Activated CD4-positive, alpha-beta T cell treated with anti-CD3 and anti-CD28 coated beads, Interleukin-2, amount 10 ng/mL, durations not matched to agents 24 days and 14 days (primary cell): ENCODE measurements around the gene ADAT3. TPM values are rescaled to one million over a fixed set of nuclear protein-coding genes. Genes with fewer than 3 reads are reported as not detected.
"Not testable (repeated sequence)": the region's sequence is repeated elsewhere in the genome, so short reads cannot be mapped to it uniquely, and the experiment has no call there.

Source experiments
- DNase-seq: peaks from one replicate; pipeline ENCODE4 v3.0.0; 2022
- H3K27ac Mint-ChIP-seq: one replicate; pipeline ENCODE4 v1.8.0; 2022; ENCODE audit warnings: mild to moderate bottlenecking, mixed read lengths
- H3K27me3 Mint-ChIP-seq: one replicate; pipeline ENCODE4 v1.8.0; 2022; ENCODE audit warnings: mixed read lengths
- H3K36me3 Mint-ChIP-seq: one replicate; pipeline ENCODE4 v1.8.0; 2022; ENCODE audit warnings: low read depth, mild to moderate bottlenecking, mixed read lengths
- H3K4me1 Mint-ChIP-seq: one replicate; pipeline ENCODE4 v1.8.0; 2021; ENCODE audit warnings: mixed read lengths
- H3K4me3 Mint-ChIP-seq: one replicate; pipeline ENCODE4 v1.8.0; 2022; ENCODE audit warnings: mild to moderate bottlenecking, moderate library complexity, mixed read lengths
- H3K9me3 Mint-ChIP-seq: one replicate; pipeline ENCODE4 v1.8.0; 2021; ENCODE audit warnings: mixed read lengths
- intact Hi-C: fragments of 100-400 bp; cut with micrococcal nuclease; formaldehyde crosslinking; loops from one replicate; pipeline ENCODE4 v1.15.1; 2023
- total RNA-seq: library from RNA; stranded (reverse); gene quantifications from 2 replicates; pipeline ENCODE4 v1.2.3, GENCODE V29; 2022

The ADAT3 gene
- total RNA-seq, 1 donor from 2014 or later, result 10.6 TPM

DNA sequence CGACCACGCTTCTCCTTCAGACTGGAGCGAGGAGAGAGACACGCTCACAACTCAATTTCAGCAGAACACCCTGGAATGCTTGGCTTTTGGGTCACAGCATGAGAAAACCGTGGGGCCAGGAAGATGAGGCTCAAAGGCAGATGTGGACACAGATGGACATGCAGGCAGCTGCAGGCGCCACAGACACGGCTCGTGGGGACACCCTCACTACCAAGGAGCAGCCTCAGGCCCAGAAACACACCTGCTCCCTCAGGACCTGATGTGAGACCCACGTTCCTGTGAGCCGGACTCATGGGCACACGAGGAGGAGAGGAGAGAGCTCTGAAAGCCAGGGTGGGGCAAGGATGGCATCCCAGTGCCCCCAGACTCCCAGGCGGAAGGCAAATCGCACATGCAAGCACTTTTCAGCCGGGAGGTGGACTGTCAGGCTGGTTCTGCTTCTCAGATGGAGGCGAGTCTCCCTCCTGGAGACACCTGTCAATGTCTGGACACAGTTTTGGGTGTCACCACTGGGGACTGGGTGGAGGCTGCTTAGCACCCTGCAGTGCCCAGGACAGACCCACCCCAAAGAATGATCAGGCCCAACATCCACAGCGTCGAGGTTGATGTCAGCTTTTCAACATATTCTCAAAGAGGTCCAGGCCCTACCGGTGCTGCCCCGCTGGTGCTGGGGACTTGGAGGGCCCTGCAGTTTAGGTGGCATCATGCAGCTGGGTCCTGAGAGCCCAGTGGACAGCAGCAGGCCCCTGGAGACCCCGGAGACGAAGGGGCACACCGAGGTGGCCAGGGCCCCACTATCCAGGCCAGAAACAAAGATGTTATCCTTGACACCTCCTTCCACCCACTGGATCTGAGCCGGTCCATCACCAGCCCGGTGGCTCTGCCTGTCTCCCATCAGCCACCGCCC is 22.2 kb upstream of the ADAT3 start:
- H3K4me3 Mint-ChIP-seq, result peak overlapping the region; percentile 93
- no peaks in the 10 kb centered on the region for H3K27me3 Mint-ChIP-seq
- no peak for DNase-seq
- H3K27ac Mint-ChIP-seq, result peak overlapping the region; percentile 96
- intact Hi-C loops, result loop anchor here (1.0 kb wide), 1 partner anchor 14 kb away; no protein-coding TSS in a partner anchor
- no peaks in the 10 kb centered on the region for H3K9me3 Mint-ChIP-seq
- peaks cover 18% of the 10 kb centered on the region for H3K36me3 Mint-ChIP-seq
- peaks cover 30% of the 10 kb centered on the region for H3K4me1 Mint-ChIP-seq

DNA sequence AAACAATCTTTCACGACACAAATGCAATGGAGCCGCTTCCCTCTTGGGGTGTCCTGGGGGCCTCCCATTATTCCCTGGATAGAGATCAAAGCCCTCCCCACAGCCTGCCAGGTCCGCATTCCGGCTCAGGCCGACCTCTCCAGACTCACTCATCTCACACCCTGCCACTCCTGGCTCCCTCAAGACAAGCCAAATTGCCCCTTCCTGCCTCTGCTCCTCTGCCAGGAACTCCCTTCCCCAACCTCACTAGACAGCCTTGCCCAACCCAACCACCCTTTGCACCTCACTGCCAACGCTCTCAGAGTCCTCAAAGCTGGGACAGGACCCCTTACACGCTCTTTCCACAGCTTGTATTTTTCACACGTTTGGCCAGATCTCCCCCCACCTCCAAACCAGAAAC is 21.4 kb upstream of the ADAT3 start:
- no peaks in the 10 kb centered on the region for H3K9me3 Mint-ChIP-seq
- no peaks in the 10 kb centered on the region for H3K27me3 Mint-ChIP-seq
- H3K4me3 Mint-ChIP-seq, result peak overlapping the region; percentile 93
- intact Hi-C loops, result no loop called here
- H3K4me1 Mint-ChIP-seq, result peaks cover 30% of the 10 kb centered on the region
- H3K27ac Mint-ChIP-seq, result peak overlapping the region; percentile 96
- peaks cover 18% of the 10 kb centered on the region for H3K36me3 Mint-ChIP-seq
- DNase-seq, result peak; percentile 76

DNA sequence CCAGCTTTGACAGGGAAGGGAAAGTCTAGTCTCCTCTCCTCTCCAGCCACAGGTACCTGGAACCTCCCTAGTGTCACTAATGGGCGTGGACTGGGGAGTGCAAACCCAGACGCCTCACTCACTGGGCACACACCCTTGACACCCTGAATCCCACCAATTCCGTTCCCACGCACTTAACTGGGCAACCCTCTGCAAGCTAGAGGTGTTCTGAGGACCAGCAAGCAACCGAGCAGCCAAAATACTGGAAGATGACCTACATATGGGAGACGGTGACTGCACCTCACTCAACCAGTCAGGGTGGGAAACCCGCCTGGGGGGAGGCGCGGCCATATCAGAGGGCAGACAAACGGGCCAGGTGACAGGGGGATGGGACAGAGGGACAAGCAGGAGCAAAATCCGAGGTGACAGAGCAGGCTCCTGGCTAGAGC is 20.9 kb upstream of the ADAT3 start:
- peak overlapping the region; percentile 93 for H3K4me3 Mint-ChIP-seq
- H3K9me3 Mint-ChIP-seq, result no peaks in the 10 kb centered on the region
- no peaks in the 10 kb centered on the region for H3K27me3 Mint-ChIP-seq
- peak overlapping the region; percentile 96 for H3K27ac Mint-ChIP-seq
- DNase-seq, result peak; percentile 81
- intact Hi-C loops, result no loop called here
- peaks cover 30% of the 10 kb centered on the region for H3K4me1 Mint-ChIP-seq
- H3K36me3 Mint-ChIP-seq, result peaks cover 18% of the 10 kb centered on the region

DNA sequence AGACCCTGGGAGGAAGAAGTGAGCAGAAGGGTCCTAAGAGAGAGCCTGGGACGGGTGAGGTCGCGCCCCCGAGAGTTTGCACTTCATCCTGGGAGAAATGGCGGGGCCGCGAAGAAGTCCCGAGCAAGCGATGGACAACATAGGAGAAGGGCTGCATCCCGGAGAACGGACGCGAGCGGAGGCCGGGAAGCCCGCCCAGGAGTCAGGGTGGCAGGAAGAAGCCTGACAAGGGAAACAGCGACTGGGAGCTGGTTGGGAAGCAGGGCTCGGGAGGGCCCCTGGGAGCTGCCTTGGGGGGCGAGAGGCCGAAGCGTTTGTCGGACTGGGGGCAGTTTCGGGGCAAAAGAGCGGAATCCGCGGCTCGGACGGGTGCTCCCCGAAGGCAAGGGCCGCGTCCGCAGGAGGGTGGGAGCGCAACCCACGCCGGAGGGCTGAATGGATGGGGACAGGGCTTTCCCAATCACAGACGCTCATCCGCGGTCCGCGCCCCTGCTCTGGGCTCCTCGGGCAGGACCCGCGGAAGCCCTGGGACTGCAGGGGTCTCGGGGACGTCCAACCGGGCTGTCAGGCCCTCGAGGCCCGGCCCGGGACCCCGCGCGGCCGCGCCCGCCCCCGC is 20.4 kb upstream of the ADAT3 start:
- H3K4me1 Mint-ChIP-seq, result peaks cover 30% of the 10 kb centered on the region
- H3K9me3 Mint-ChIP-seq, result no peaks in the 10 kb centered on the region
- peaks cover 18% of the 10 kb centered on the region for H3K36me3 Mint-ChIP-seq
- peak overlapping the region; percentile 96 for H3K27ac Mint-ChIP-seq
- DNase-seq, result peak; percentile 75
- H3K27me3 Mint-ChIP-seq, result no peaks in the 10 kb centered on the region
- H3K4me3 Mint-ChIP-seq, result peak overlapping the region; percentile 93
- intact Hi-C loops, result loop anchor here (1.0 kb wide), 3 partner anchors 9 to 21 kb away; partner anchors contain the start of genes ADAT3 and SCAMP4

DNA sequence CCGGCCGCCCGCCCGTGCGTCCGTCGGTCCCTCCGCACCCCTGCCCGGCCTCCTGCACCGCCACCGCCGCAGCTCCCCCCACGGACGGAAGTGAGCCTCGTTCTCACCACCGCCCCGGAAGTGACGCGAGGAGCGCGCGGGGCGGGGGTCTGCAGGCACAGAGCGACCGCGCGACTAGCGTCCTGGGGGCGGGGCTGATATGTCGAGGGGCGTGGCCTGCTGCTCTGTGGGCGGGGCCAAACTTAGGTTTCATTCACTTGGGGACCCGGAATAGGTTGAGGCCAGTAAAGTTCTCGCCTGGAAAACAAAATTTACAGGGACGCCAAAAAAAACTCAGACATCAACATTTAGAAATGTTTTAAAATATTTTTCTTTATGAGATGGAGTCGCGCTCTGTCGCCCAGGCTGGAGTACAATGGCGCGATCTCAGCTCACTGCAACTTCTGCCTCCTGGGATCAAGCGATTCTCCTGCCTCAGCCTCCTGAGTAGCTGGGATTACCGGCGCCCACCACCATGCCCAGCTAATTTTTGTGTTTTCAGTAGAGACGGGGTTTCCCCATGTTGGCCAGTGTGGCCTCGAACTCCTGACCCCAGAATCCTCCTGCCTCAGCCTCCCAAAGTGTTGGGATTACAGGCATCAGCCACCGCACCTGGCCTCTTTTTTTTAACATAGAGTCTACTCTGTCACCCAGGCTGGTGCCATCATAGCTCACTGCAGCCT is 19.6 kb upstream of the ADAT3 start, which contains the start of gene ABHD17A:
Gene ABHD17A, minus strand, starts transcription at position 99 of the 722 bp plus-strand sequence. CDS start 3,930 bp downstream, outside the sequence.
- Mint-ChIP-seq H3K27ac (peak within 1 kb of the TSS; percentile 96), H3K4me1 (peaks cover 34% of the 10 kb centered on the region), H3K36me3 (peaks cover 18% of the 10 kb centered on the region), H3K4me3 (peak within 1 kb of the TSS; percentile 93)
- intact Hi-C loops, result loop anchor here (1.0 kb wide), 3 partner anchors 9 to 21 kb away; partner anchors contain the start of genes ADAT3 and SCAMP4
- H3K9me3 Mint-ChIP-seq, H3K27me3 Mint-ChIP-seq: not testable (repeated sequence)
- DNase-seq, result peak; percentile 98

DNA sequence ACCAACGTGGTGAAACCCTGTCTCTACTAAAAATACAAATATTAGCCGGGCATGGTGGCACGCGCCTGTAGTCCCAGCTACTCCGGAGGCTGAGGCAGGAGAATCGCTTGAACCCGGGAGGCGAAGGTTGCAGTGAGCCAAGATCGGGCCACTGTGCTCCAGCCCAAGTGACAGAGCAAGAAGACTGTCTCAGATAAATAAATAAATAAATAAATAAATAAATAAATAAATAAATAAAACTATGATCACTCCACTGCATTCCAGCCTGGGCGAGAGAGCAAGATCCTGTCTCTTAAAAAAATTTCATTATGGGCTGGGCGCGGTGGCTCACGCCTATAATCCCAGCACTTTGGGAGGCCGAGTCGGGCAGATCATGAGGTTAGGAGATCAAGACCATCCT is 18.8 kb upstream of the ADAT3 start:
- intact Hi-C loops, DNase-seq, H3K27me3 Mint-ChIP-seq, H3K27ac Mint-ChIP-seq, H3K9me3 Mint-ChIP-seq, H3K4me3 Mint-ChIP-seq: not testable (repeated sequence)
- H3K36me3 Mint-ChIP-seq, result peaks cover 18% of the 10 kb centered on the region
- peaks cover 34% of the 10 kb centered on the region for H3K4me1 Mint-ChIP-seq

DNA sequence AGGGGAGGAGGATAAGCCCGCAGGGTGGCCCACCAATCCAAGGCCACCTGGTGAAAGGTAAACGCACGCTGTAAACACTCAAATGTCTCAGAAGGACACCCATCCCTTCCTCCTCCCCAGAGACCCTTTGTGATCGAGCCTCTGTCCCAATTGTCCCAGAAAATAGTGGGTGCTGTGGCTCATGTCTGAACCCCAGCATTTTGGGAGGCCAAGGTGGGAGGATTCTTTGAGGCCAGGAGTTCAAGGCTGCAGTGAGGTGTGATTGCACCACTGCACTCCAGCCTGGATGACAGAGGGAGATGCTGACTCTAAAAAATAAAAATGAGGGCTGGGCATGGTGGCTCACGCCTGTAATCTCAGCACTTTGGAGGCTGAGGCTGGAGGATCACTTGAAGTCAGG is 16.8 kb upstream of the ADAT3 start:
- Mint-ChIP-seq H3K4me1 (peaks cover 19% of the 10 kb centered on the region), H3K27ac (no peak overlapping the region), H3K9me3 (no peaks in the 10 kb centered on the region), H3K4me3 (no peak overlapping the region), H3K36me3 (peaks cover 12% of the 10 kb centered on the region), H3K27me3 (no peaks in the 10 kb centered on the region)
- no peak for DNase-seq
- intact Hi-C loops, result no loop called here

DNA sequence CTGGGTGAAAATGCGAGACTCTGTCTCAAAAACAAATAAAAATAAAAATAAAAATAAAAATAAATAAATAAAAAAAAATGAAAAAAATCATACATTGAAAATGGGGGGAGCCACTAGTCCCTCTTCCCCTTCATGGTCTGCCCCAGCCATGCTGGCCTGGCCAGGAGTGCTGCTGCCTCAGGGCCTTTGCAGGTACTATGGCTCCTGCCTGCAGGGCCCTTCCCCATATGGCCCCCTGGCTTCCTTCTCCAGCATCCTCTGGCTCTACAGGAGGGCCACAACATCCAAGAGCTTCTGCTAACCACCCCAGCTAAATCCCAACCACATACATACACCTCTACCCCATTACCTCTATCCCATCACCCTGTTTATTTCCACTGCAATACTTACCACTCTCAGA is 15.3 kb upstream of the ADAT3 start:
- H3K27me3 Mint-ChIP-seq, result no peaks in the 10 kb centered on the region

DNA sequence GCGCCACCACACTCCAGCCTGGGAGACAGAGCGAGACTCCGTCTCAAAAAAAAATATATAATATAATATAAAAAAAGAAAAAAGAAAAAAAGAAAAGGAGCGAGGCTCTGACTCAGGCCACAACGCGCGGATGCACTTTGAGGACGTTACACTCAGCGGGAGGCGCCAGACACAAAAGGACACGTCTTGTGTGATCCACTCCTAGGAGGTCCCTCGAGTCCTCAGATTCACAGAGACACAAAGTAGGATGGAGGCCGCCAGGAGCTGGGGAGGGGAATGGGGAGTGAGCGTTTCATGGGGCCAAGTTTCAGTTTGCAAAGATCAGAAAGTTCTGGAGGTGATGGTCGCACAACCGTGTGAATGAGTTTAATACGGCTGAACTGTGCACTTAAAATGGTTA is 11.4 kb upstream of the ADAT3 start:
- Mint-ChIP-seq H3K27ac (peak overlapping the region; percentile 16), H3K36me3 (no peaks in the 10 kb centered on the region), H3K27me3 (no peaks in the 10 kb centered on the region), H3K9me3 (no peaks in the 10 kb centered on the region), H3K4me3 (no peak overlapping the region), H3K4me1 (peaks cover 23% of the 10 kb centered on the region)
- intact Hi-C loops, result no loop called here
- no peak for DNase-seq

More for the DNA sequence above, 15.3 kb upstream of the ADAT3 start:
- no peaks in the 10 kb centered on the region for H3K36me3 Mint-ChIP-seq
- H3K27ac Mint-ChIP-seq, result peak overlapping the region; percentile 26
- H3K9me3 Mint-ChIP-seq, result no peaks in the 10 kb centered on the region
- intact Hi-C loops, result no loop called here
- no peak for DNase-seq
- peaks cover 12% of the 10 kb centered on the region for H3K4me1 Mint-ChIP-seq
- no peak overlapping the region for H3K4me3 Mint-ChIP-seq

DNA sequence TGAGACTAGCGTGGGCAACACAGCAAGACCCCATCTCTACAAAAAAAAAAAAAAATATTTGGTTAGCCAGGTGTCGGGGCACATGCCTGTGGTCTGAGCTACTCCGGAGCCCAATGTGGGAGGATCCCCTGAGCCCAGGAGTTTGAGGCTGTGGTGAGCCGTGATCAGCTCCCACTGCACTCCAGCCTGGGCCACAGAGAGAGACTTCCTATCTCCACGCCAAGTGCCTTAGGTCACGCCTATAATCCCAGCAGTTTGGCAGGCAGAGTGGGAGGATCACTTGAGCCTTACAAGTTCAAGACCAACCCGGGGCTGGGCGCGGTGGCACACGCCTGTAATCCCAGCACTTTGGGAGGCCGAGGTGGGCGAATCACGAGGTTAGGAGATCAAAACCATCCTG is 8.7 kb upstream of the ADAT3 start:
- H3K27ac Mint-ChIP-seq, result peak overlapping the region; percentile 97
- no peaks in the 10 kb centered on the region for H3K36me3 Mint-ChIP-seq
- peaks cover 19% of the 10 kb centered on the region for H3K4me1 Mint-ChIP-seq
- peak overlapping the region; percentile 83 for H3K4me3 Mint-ChIP-seq
- no peaks in the 10 kb centered on the region for H3K9me3 Mint-ChIP-seq
- intact Hi-C loops, result no loop called here
- H3K27me3 Mint-ChIP-seq, result no peaks in the 10 kb centered on the region
- no peak for DNase-seq

DNA sequence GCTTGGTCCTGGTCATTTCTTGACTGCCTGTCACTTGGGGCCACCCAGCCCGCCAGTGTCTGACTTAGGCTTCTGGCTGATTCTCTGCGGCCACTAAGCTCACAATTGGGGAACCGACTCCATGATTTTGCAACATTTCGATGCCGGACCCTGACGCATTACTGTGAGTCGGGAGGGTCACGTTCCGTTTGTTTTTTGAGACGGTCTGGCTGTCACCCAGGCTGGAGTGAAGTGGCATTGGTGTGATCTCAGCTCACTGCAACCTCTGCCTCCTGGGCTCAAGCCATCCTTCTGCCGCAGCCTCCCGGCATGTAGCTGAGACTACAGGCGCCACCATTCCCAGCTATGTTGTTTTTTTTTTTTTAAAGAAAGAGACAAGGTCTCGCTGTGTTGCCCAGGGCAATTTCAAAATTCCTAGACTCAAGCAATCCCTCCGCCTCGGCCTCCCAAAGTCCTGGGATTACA is 3.2 kb upstream of the ADAT3 start:
- intact Hi-C loops, result no loop called here
- Mint-ChIP-seq H3K27ac (no peak overlapping the region), H3K4me3 (no peak overlapping the region), H3K27me3 (no peaks in the 10 kb centered on the region), H3K9me3 (no peaks in the 10 kb centered on the region), H3K36me3 (no peaks in the 10 kb centered on the region), H3K4me1 (peaks cover 33% of the 10 kb centered on the region)
- no peak for DNase-seq

DNA sequence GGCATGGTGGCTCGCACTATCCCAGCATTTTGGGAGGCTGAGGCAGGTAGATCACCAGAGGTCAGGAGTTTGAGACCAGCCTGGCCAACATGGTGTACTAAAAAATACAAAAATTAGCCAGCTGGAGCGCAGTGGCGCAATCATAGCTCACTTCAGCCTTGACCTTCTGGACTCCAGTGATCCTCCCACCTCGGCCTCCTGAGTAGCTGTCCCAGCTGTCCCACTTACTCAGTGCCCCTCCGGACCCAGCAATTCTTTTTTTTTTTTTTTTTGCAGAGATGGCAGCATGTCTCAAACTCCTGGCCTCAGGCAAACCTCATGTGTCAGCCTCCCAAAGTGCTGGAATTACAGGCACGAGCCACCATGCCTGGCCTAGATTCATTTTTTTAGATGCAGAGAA is 2.3 kb upstream of the ADAT3 start:
- intact Hi-C loops, result no loop called here
- no peak for DNase-seq
- peaks cover 29% of the 10 kb centered on the region for H3K4me1 Mint-ChIP-seq
- no peaks in the 10 kb centered on the region for H3K27me3 Mint-ChIP-seq
- H3K9me3 Mint-ChIP-seq, result no peaks in the 10 kb centered on the region
- H3K36me3 Mint-ChIP-seq, result peaks cover 2% of the 10 kb centered on the region
- peak overlapping the region; percentile 45 for H3K4me3 Mint-ChIP-seq
- peak overlapping the region; percentile 57 for H3K27ac Mint-ChIP-seq

DNA sequence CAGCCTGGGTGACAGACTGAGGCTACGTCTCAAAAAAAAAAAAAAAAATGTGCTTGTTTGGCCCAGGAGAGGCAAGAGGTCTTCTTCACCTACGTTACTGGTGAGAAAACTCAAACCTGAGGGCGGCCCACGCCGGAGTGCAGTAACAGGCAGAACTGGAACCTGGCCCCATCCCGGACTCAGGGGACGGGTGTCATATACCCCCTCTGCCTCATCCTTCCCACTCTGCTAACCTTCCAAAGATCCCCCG is 414 bp upstream of the ADAT3 start:
- intact Hi-C loops, result loop anchor here (1.0 to 2.0 kb wide), 4 partner anchors 19 to 50 kb away; partner anchors contain the start of genes ABHD17A and CSNK1G2
- H3K36me3 Mint-ChIP-seq, result peaks cover 5% of the 10 kb centered on the region
- H3K27me3 Mint-ChIP-seq, result no peaks in the 10 kb centered on the region
- peak overlapping the region; percentile 87 for H3K27ac Mint-ChIP-seq
- no peak for DNase-seq
- H3K9me3 Mint-ChIP-seq, result no peaks in the 10 kb centered on the region
- peaks cover 32% of the 10 kb centered on the region for H3K4me1 Mint-ChIP-seq
- H3K4me3 Mint-ChIP-seq, result peak overlapping the region; percentile 94
